Esophagus muscularis mucosa (tissue), 4 donors: ENCODE data around the gene PTPN3. TPM values are rescaled to one million over a fixed set of nuclear protein-coding genes. Genes with fewer than 3 reads are reported as not detected.

Experiments
- DNase-seq: peaks from one replicate; pipeline ENCODE4 v3.0.0-alpha.2; 2017; ENCODE audit errors: extremely low spot score
- H3K27ac ChIP-seq, 4 donors: fragments of 200-600 bp; sonication (generic); replicated peaks in 1 of 4; 1 replicate in 3 of 4; 2 replicates in 1 of 4; pipeline ENCODE4 v1.5.1; 2016 to 2019; ENCODE audit warnings: mild to moderate bottlenecking in 1 of 4
- H3K27me3 ChIP-seq, 4 donors: fragments of 200-600 bp; sonication (generic); one replicate each; pipeline versions ENCODE4 v1.5.1 to v1.6.0; 2016 to 2019
- H3K36me3 ChIP-seq, 4 donors: fragments of 200-600 bp; sonication (generic); one replicate each; pipeline ENCODE4 v1.5.1; 2016 to 2019
- H3K4me1 ChIP-seq, 4 donors: fragments of 200-600 bp; sonication (generic); one replicate each; pipeline ENCODE4 v1.5.1; 2016 to 2019
- H3K4me3 ChIP-seq, 4 donors: fragments of 200-600 bp; sonication (generic); 1 replicate in 2 of 4; 2 replicates in 2 of 4; pipeline ENCODE4 v1.5.1; 2016 to 2019; ENCODE audit warnings: mild to moderate bottlenecking in 4 of 4, moderate library complexity in 1 of 4
- H3K9me3 ChIP-seq, 4 donors: fragments of 200-600 bp; sonication (generic); 1 replicate in 3 of 4; 2 replicates in 1 of 4; pipeline ENCODE4 v1.5.1; 2016 to 2019
- CTCF ChIP-seq, 3 experiments: fragments of 200-600 bp in 2 of 3; fragments of 450-650 bp in 1 of 3; sonication (generic) in 2 of 3; IDR thresholded peaks; one replicate each; pipeline ENCODE4 v1.5.1; 2017 to 2019; ENCODE audit warnings: antibody characterized with exemption in 3 of 3, mild to moderate bottlenecking in 2 of 3, moderate library complexity in 1 of 3
- EP300 ChIP-seq: sonication (generic); formaldehyde crosslinking; IDR thresholded peaks from one replicate; pipeline ENCODE4 v1.6.1; 2017; ENCODE audit warnings: antibody characterized with exemption
- POLR2A ChIP-seq: fragments of 450-650 bp; IDR thresholded peaks from one replicate; pipeline ENCODE4 v1.6.1; 2017; ENCODE audit warnings: antibody characterized with exemption, moderate library complexity, mild to moderate bottlenecking, low read depth
- POLR2AphosphoS5 ChIP-seq, 2 donors: sonication (generic); formaldehyde crosslinking; IDR thresholded peaks; one replicate each; pipeline ENCODE4 v1.6.1; 2017; ENCODE audit warnings: antibody characterized with exemption in 2 of 2
- WGBS: methylation state at CpG from one replicate; pipeline ENCODE4 v1.1.5; 2018; 5-methylcytosine and 5-hydroxymethylcytosine counted together
- intact Hi-C: fragments of 100-400 bp; cut with DNase I; formaldehyde crosslinking; loops from one replicate; pipeline ENCODE4 v1.15.1; 2023
- total RNA-seq, 4 donors: library from RNA; depleted of rRNA; stranded (reverse); fragments of >200 nt; gene quantifications; one replicate each; pipeline versions ENCODE4 v1.1.0 to v1.2.1, GENCODE V29; 2016

PTPN3 gene
- total RNA-seq, 4 donors from 2014 or later: 0.83 to 2.0 (median 1.3) TPM

- WGBS: 93% methylated on average over 2 of the region's 2 CpGs
- no peak overlapping the region for H3K4me3 ChIP-seq
- no peaks in the 10 kb centered on the region for H3K27me3 ChIP-seq
- no peak for TF ChIP-seq POLR2A
- no peak for TF ChIP-seq CTCF (IDR thresholded peaks at IDR 0.05)
- no peak for TF ChIP-seq EP300
- no peak for TF ChIP-seq POLR2AphosphoS5 (IDR thresholded peaks at IDR 0.05)
- peaks cover 0 to 4% (median 4%) of the 10 kb centered on the region in 4 donors for H3K4me1 ChIP-seq
- no peak overlapping the region for H3K27ac ChIP-seq
- no peaks in the 10 kb centered on the region for H3K9me3 ChIP-seq
- intact Hi-C loops: loop anchor here (5.0 kb wide), 1 partner anchor 80 kb away; no protein-coding TSS in a partner anchor
- no peaks in the 10 kb centered on the region for H3K36me3 ChIP-seq
- DNase-seq: no peak
Observed at GRCh38 chr9:109442716-109443115, 55.4 kb downstream of the PTPN3 start.

- no peak for TF ChIP-seq POLR2A
- Histone ChIP-seq H3K27ac (no peak overlapping the region), H3K36me3 (no peaks in the 10 kb centered on the region), H3K9me3 (no peaks in the 10 kb centered on the region), H3K4me3 (no peak overlapping the region), H3K27me3 (no peaks in the 10 kb centered on the region), H3K4me1 (peaks cover 0 to 4% (median 4%) of the 10 kb centered on the region in 4 donors)
- DNase-seq: no peak
- intact Hi-C loops: loop anchor here (5.0 kb wide), 1 partner anchor 81 kb away; no protein-coding TSS in a partner anchor
- 46% methylated on average over 3 of the region's 3 CpGs for WGBS
Observed at GRCh38 chr9:109441296-109441695, 56.8 kb downstream of the PTPN3 start.

- Histone ChIP-seq H3K9me3 (no peaks in the 10 kb centered on the region), H3K36me3 (no peaks in the 10 kb centered on the region), H3K4me3 (no peak overlapping the region), H3K27ac (no peak overlapping the region), H3K4me1 (peaks cover 0 to 4% (median 4%) of the 10 kb centered on the region in 4 donors), H3K27me3 (no peaks in the 10 kb centered on the region)
- peak; percentile 53 to 76 (median 58) for TF ChIP-seq CTCF (IDR thresholded peaks at IDR 0.05)
- no peak for TF ChIP-seq POLR2AphosphoS5 (IDR thresholded peaks at IDR 0.05)
- intact Hi-C loops: loop anchor here (5.0 kb wide), 1 partner anchor 81 kb away; no protein-coding TSS in a partner anchor
- no peak for DNase-seq
- WGBS: 7% methylated on average over 4 of the region's 4 CpGs
Observed at GRCh38 chr9:109440797-109441287, 57.3 kb downstream of the PTPN3 start.

GRCh38 chr9:109440117-109440515 is 58.0 kb downstream of the PTPN3 start:
- Histone ChIP-seq H3K36me3 (no peaks in the 10 kb centered on the region), H3K4me1 (peaks cover 0 to 4% (median 4%) of the 10 kb centered on the region in 4 donors), H3K27me3 (no peaks in the 10 kb centered on the region), H3K9me3 (no peaks in the 10 kb centered on the region), H3K27ac (no peak overlapping the region), H3K4me3 (no peak overlapping the region)
- intact Hi-C loops: loop anchor here (5.0 kb wide), 1 partner anchor 82 kb away; no protein-coding TSS in a partner anchor
- no peak for DNase-seq
- WGBS: 80% methylated on average over 3 of the region's 3 CpGs
- TF ChIP-seq CTCF (IDR thresholded peaks at IDR 0.05) (no peak), POLR2AphosphoS5 (IDR thresholded peaks at IDR 0.05) (no peak), EP300 (no peak), POLR2A (no peak)

- Histone ChIP-seq H3K4me1 (peaks cover 0 to 4% (median 4%) of the 10 kb centered on the region in 4 donors), H3K27ac (no peak overlapping the region), H3K36me3 (no peaks in the 10 kb centered on the region), H3K9me3 (no peaks in the 10 kb centered on the region), H3K4me3 (no peak overlapping the region), H3K27me3 (no peaks in the 10 kb centered on the region)
- TF ChIP-seq CTCF (IDR thresholded peaks at IDR 0.05) (no peak), POLR2A (no peak)
- intact Hi-C loops: loop anchor here (5.0 kb wide), 1 partner anchor 83 kb away; no protein-coding TSS in a partner anchor
- DNase-seq: no peak
- WGBS: 95% methylated on average over 8 of the region's 8 CpGs
Observed at GRCh38 chr9:109439378-109440116, 58.6 kb downstream of the PTPN3 start.
